SK-N-MC (cell line): ENCODE data around the gene SERINC1.
"Not testable (repeated sequence)": the region's sequence is repeated elsewhere in the genome, so short reads cannot be mapped to it uniquely, and the experiment has no call there.

ENCODE experiments used
- DNase-seq: peaks from one replicate; pipeline ENCODE4 v3.0.0-alpha.2; 2011; ENCODE audit warnings: low read depth, low spot score
- H3K27ac ChIP-seq: fragments of 200-600 bp; sonication (generic); 2 replicates; pipeline ENCODE4 v1.5.1; 2016; ENCODE audit warnings: mixed run types
- H3K36me3 ChIP-seq: fragments of 200-600 bp; sonication (generic); 2 replicates; pipeline ENCODE4 v1.6.1; 2017; ENCODE audit warnings: antibody characterized with exemption, low read length, mixed read lengths; ENCODE audit not compliant: insufficient read depth
- H3K4me3 ChIP-seq: fragments of 200-600 bp; sonication (generic); 2 replicates; pipeline ENCODE4 v1.5.1; 2016
- H3K9ac ChIP-seq: fragments of 200-600 bp; sonication (generic); 2 replicates; pipeline ENCODE4 v1.8.0; 2017; ENCODE audit warnings: mixed run types, mixed read lengths; ENCODE audit not compliant: insufficient read length
- H3K9me3 ChIP-seq: fragments of 200-600 bp; sonication (generic); 2 replicates; pipeline ENCODE4 v1.6.1; 2017; ENCODE audit warnings: low read depth, mild to moderate bottlenecking, antibody characterized with exemption, low read length, moderate library complexity, mixed read lengths
- EZH2 ChIP-seq: fragments of 200-600 bp; sonication (generic); IDR thresholded peaks from one replicate; pipeline ENCODE4 v1.6.1; 2017; ENCODE audit warnings: antibody characterized with exemption
- FOXP2 ChIP-seq: optimal IDR thresholded peaks from 2 replicates; pipeline ENCODE3; 2011; ENCODE audit warnings: mild to moderate bottlenecking, moderate library complexity; ENCODE audit not compliant: insufficient read depth; ENCODE audit errors: extremely low read length, control extremely low read depth
- POLR2AphosphoS5 ChIP-seq: IDR thresholded peaks from 2 replicates; pipeline ENCODE4 v1.6.1; 2012; ENCODE audit warnings: mild to moderate bottlenecking, low read depth, low read length, borderline replicate concordance

Gene SERINC1

GRCh38 chr6:122471107-122472021 lies at the start of gene SERINC1:
TSS of gene SERINC1 (minus strand) at chr6:122471807. CDS start at chr6:122471737, 70 bp downstream.
- H3K9me3 ChIP-seq: peaks cover 6% of the 10 kb centered on the region; the same call in 1 of the 2 replicates
- DNase-seq: peak; percentile 77
- H3K27ac ChIP-seq: peak within 1 kb of the TSS; percentile 48; the same call in 1 of the 2 replicates
- H3K9ac ChIP-seq: peak within 1 kb of the TSS; percentile 91
- H3K4me3 ChIP-seq: peak within 1 kb of the TSS; percentile 86
- peaks cover 33% of the 10 kb centered on the region for H3K36me3 ChIP-seq
- TF ChIP-seq FOXP2: peak; percentile 94
- peak; percentile 93 for TF ChIP-seq POLR2AphosphoS5
- TF ChIP-seq EZH2: no peak

GRCh38 chr6:122511193-122511924 lies 39.8 kb upstream of the SERINC1 start:
- Histone ChIP-seq H3K27ac (no peak overlapping the region), H3K36me3 (no peaks in the 10 kb centered on the region), H3K9me3 (no peaks in the 10 kb centered on the region), H3K4me3 (no peak overlapping the region), H3K9ac (no peak overlapping the region)
- no peak for DNase-seq
- TF ChIP-seq FOXP2: no peak
- TF ChIP-seq POLR2AphosphoS5: no peak
- TF ChIP-seq EZH2: no peak

GRCh38 chr6:122505170-122505569 lies 33.6 kb upstream of the SERINC1 start:
- DNase-seq, H3K4me3 ChIP-seq, H3K9ac ChIP-seq, H3K27ac ChIP-seq, H3K36me3 ChIP-seq, H3K9me3 ChIP-seq: not testable (repeated sequence)

GRCh38 chr6:122501475-122501874 lies 29.9 kb upstream of the SERINC1 start:
- Histone ChIP-seq H3K9me3 (peaks cover 3% of the 10 kb centered on the region; the same call in 1 of the 2 replicates), H3K9ac (no peak overlapping the region), H3K4me3 (no peak overlapping the region), H3K27ac (no peak overlapping the region), H3K36me3 (no peaks in the 10 kb centered on the region)
- no peak for DNase-seq
- TF ChIP-seq FOXP2: no peak

DNA sequence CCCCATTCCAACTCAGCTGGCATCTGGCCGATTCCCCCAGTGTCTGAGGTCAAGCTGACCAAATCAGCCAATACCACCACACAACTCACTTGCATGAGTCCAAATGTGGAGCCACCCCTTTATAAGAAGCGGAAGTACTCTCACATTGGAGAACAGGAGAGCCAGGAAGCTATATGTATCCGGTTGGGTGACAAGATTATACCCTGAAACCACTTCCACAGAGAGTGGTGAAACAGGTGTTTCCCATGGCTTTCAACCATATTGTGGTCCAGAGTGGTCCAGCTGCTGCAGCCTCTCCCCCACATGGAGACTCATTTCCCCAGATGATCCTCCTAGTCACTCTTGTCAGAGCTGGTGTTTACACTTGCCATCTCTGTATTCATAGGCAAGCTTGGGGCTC lies 24.0 kb upstream of the SERINC1 start:
- TF ChIP-seq POLR2AphosphoS5 (no peak), EZH2 (no peak), FOXP2 (no peak)
- Histone ChIP-seq H3K4me3 (no peak overlapping the region), H3K9ac (no peak overlapping the region), H3K36me3 (no peaks in the 10 kb centered on the region), H3K9me3 (no peaks in the 10 kb centered on the region), H3K27ac (no peak overlapping the region)
- no peak for DNase-seq

GRCh38 chr6:122494665-122495272 lies 23.2 kb upstream of the SERINC1 start:
- no peak overlapping the region for H3K4me3 ChIP-seq
- H3K36me3 ChIP-seq: no peaks in the 10 kb centered on the region
- no peak for DNase-seq
- no peak overlapping the region for H3K27ac ChIP-seq
- TF ChIP-seq FOXP2 (no peak), POLR2AphosphoS5 (no peak), EZH2 (no peak)
- no peak overlapping the region for H3K9ac ChIP-seq
- no peaks in the 10 kb centered on the region for H3K9me3 ChIP-seq

DNA sequence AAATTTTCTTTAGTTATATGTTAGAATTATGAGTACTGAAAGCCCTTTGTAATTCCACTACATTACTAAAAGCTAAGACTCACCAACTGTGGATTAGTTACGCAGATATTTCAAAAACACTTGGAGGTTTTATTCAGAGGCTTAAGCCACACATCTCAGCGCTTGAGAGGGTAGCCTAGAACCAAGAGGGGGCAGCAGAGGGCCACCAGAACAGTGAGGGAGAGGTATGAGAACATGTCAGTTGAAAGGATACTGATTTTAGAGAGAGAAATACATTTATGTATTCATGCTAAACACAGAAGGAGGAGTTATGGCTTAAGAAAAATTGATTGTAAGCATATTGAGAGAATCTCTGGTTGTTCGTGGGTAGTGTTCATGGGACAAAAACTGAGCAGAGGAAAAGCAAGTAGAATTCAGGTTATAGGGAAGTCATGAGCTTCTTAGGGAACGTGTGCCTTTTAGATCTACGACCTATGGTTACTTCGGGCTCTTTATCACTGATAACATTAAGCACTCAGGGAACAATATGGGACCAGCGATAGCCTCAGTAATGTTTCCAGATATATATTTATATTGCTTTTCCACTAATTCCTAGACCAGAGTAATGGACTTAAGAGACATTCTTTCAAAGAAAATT lies 20.4 kb upstream of the SERINC1 start:
- Histone ChIP-seq H3K4me3 (peak overlapping the region; percentile 61), H3K9ac (peak overlapping the region; percentile 56), H3K27ac (peak overlapping the region; percentile 83), H3K36me3 (no peaks in the 10 kb centered on the region), H3K9me3 (no peaks in the 10 kb centered on the region)
- peak; percentile 88 for DNase-seq
- TF ChIP-seq EZH2: no peak
- TF ChIP-seq FOXP2: no peak
- TF ChIP-seq POLR2AphosphoS5: no peak

DNA sequence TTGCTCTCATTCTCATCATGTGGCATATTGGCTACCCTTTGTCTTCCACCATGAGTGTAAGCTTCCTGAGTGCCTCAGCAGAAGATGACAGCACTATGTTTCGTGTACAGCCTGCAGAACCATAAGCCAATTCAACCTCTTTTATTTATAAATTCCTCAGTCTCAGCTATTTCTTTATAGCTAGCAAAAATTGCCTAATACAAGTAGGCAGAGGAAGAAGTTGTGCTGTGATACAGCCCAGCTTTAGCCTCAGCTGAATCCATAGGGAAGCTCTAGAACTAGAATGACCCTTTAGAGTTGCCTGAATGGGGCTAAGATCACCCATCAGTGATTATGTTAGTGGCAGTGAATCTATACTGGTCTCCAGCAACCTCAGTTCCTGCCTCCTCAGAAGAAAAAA lies 19.0 kb upstream of the SERINC1 start:
- no peaks in the 10 kb centered on the region for H3K36me3 ChIP-seq
- TF ChIP-seq EZH2: no peak
- no peak for TF ChIP-seq FOXP2
- no peak for TF ChIP-seq POLR2AphosphoS5
- no peak for DNase-seq

More for the DNA sequence above, 19.0 kb upstream of the SERINC1 start:
- H3K9me3 ChIP-seq: no peaks in the 10 kb centered on the region
- no peak overlapping the region for H3K4me3 ChIP-seq
- no peak overlapping the region for H3K9ac ChIP-seq
- peak overlapping the region; percentile 12 for H3K27ac ChIP-seq
